ENCODE data around the gene RAB3A.

The RAB3A gene

GRCh38 chr19:18194554-18195238 lies 9.1 kb downstream of the RAB3A start:
- DNase-seq, result peak; percentile 37

- DNase-seq, result no peak
These were observed 9.7 kb downstream of the RAB3A start for GRCh38 chr19:18194181-18194530.

- no peak for DNase-seq
These were observed 10.3 kb downstream of the RAB3A start for GRCh38 chr19:18193388-18194180.

GRCh38 chr19:18192673-18193387 lies 11.0 kb downstream of the RAB3A start, which contains the start of gene MPV17L2:
Gene MPV17L2 (plus strand): TSS chr19:18193218. CDS start chr19:18193282, 64 bp downstream.
- DNase-seq, result peak; percentile 100

- DNase-seq, result no peak
These were observed 12.2 kb downstream of the RAB3A start for GRCh38 chr19:18191640-18192062.

GRCh38 chr19:18190278-18190677 lies 13.6 kb downstream of the RAB3A start:
- no peak for DNase-seq

GRCh38 chr19:18185538-18185937 lies 18.3 kb downstream of the RAB3A start:
- DNase-seq, result no peak

GRCh38 chr19:18183529-18183928 lies 20.3 kb downstream of the RAB3A start:
- DNase-seq, result no peak

GRCh38 chr19:18179957-18180356 lies 23.9 kb downstream of the RAB3A start:
- no peak for DNase-seq

- no peak for DNase-seq
These were observed 27.2 kb downstream of the RAB3A start for GRCh38 chr19:18176367-18177310.

- DNase-seq, result no peak
These were observed 28.9 kb downstream of the RAB3A start for GRCh38 chr19:18174983-18175382.

GRCh38 chr19:18173572-18174288 lies 30.1 kb downstream of the RAB3A start, which contains the start of gene IFI30:
Gene IFI30 (plus strand): TSS chr19:18173813. CDS start chr19:18173842, 29 bp downstream.
- DNase-seq, result peak; percentile 80

- no peak for DNase-seq
These were observed 30.7 kb downstream of the RAB3A start for GRCh38 chr19:18173054-18173571.

- no peak for DNase-seq
These were observed 31.4 kb downstream of the RAB3A start for GRCh38 chr19:18172331-18173053.

- DNase-seq, result no peak
These were observed 32.1 kb downstream of the RAB3A start for GRCh38 chr19:18171605-18172327.

- no peak for DNase-seq
These were observed 33.1 kb downstream of the RAB3A start for GRCh38 chr19:18170714-18171255.

GRCh38 chr19:18168673-18169381 lies 35.0 kb downstream of the RAB3A start:
- no peak for DNase-seq

GRCh38 chr19:18167975-18168645 lies 35.7 kb downstream of the RAB3A start:
- peak; percentile 76 for DNase-seq

All from activated CD4-positive, alpha-beta T cell treated with anti-CD3 and anti-CD28 coated beads, Interleukin-2, Interleukin-6, amounts not matched to agents 100 ng/mL and 50 ng/mL, durations not matched to agents 16 hours and 8 hours (primary cell).